ENCODE data around the gene SNX18.

SNX18 gene

GRCh38 chr5:54567996-54568395 is 50.4 kb downstream of the SNX18 start:
- no peak overlapping the region for H3K4me3 ChIP-seq (ENCODE audit: low read depth, low read length)
- TF ChIP-seq CTCF (IDR thresholded peaks at IDR 0.05; ENCODE audit: low read depth, low read length): no peak

GRCh38 chr5:54570916-54571315 is 53.4 kb downstream of the SNX18 start:
- TF ChIP-seq CTCF (IDR thresholded peaks at IDR 0.05; ENCODE audit: low read depth, low read length): no peak
- H3K4me3 ChIP-seq (ENCODE audit: low read depth, low read length): no peak overlapping the region

GRCh38 chr5:54571462-54571861 is 53.9 kb downstream of the SNX18 start:
- TF ChIP-seq CTCF (IDR thresholded peaks at IDR 0.05; ENCODE audit: low read depth, low read length): no peak

GRCh38 chr5:54573812-54574489 is 56.4 kb downstream of the SNX18 start:
- H3K4me3 ChIP-seq (ENCODE audit: low read depth, low read length): no peak overlapping the region
- TF ChIP-seq CTCF (IDR thresholded peaks at IDR 0.05; ENCODE audit: low read depth, low read length): no peak

More at GRCh38 chr5:54571462-54571861, 53.9 kb downstream of the SNX18 start:
- H3K4me3 ChIP-seq (ENCODE audit: low read depth, low read length): no peak overlapping the region

- H3K4me3 ChIP-seq (ENCODE audit: low read depth, low read length): no peak overlapping the region
- TF ChIP-seq CTCF (IDR thresholded peaks at IDR 0.05; ENCODE audit: low read depth, low read length): no peak
Observed at GRCh38 chr5:54577528-54577927, 60.0 kb downstream of the SNX18 start.

GRCh38 chr5:54577937-54578653 is 60.5 kb downstream of the SNX18 start:
- TF ChIP-seq CTCF (IDR thresholded peaks at IDR 0.05; ENCODE audit: low read depth, low read length): no peak
- no peak overlapping the region for H3K4me3 ChIP-seq (ENCODE audit: low read depth, low read length)

- no peak for TF ChIP-seq CTCF (IDR thresholded peaks at IDR 0.05; ENCODE audit: low read depth, low read length)
Observed at GRCh38 chr5:54579591-54580295, 62.2 kb downstream of the SNX18 start.

More at GRCh38 chr5:54579591-54580295, 62.2 kb downstream of the SNX18 start:
- no peak overlapping the region for H3K4me3 ChIP-seq (ENCODE audit: low read depth, low read length)

Data from WI38 (cell line).